Psoas muscle (tissue), 8 donors: ENCODE results near the gene TAF5L. TPM values are rescaled to one million over a fixed set of nuclear protein-coding genes. Genes with fewer than 3 reads are reported as not detected.

Experiments
- ATAC-seq, 4 donors: fragments of 200-7000 bp; cut with Tn5 transposase; one replicate each; pipeline ENCODE4 v1.9.1; 2020; ENCODE audit warnings: moderate library complexity in 3 of 4, mild to moderate bottlenecking in 2 of 4
- DNase-seq, 2 donors: peaks; one replicate each; pipeline ENCODE4 v3.0.0-alpha.2; 2020
- H3K27ac ChIP-seq: fragments of 200-600 bp; one replicate; pipeline ENCODE4 v1.8.0; 2022
- H3K27me3 ChIP-seq, 3 donors: fragments of 200-600 bp in 1 of 3; one replicate each; pipeline versions ENCODE4 v1.6.1 to v1.8.0; 2013 to 2022; ENCODE audit warnings: low read length in 2 of 3, mild to moderate bottlenecking in 2 of 3, moderate library complexity in 1 of 3; ENCODE audit not compliant: insufficient read depth in 3 of 3
- H3K36me3 ChIP-seq, 2 donors: fragments of 200-600 bp in 1 of 2; one replicate each; pipeline versions ENCODE4 v1.6.1 to v1.8.0; 2013 to 2022; ENCODE audit warnings: low read depth in 1 of 2, mild to moderate bottlenecking in 1 of 2, moderate library complexity in 1 of 2; ENCODE audit not compliant: insufficient read depth in 1 of 2
- H3K4me1 ChIP-seq: fragments of 200-600 bp; one replicate; pipeline ENCODE4 v1.8.0; 2022
- H3K4me3 ChIP-seq: fragments of 200-600 bp; one replicate; pipeline ENCODE4 v1.8.0; 2022; ENCODE audit warnings: mild to moderate bottlenecking
- H3K9me3 ChIP-seq: fragments of 200-600 bp; one replicate; pipeline ENCODE4 v1.8.0; 2022
- CTCF ChIP-seq: fragments of 200-600 bp; IDR thresholded peaks from one replicate; pipeline ENCODE4 v1.8.0; 2022; ENCODE audit warnings: antibody characterized with exemption
- WGBS, 3 donors: extraction: QIAGEN DNeasy Blood & Tissue Kit; methylation state at CpG; one replicate each; pipeline versions ENCODE4 v1.1.6 to v1.1.7; 2013; 5-methylcytosine and 5-hydroxymethylcytosine counted together
- intact Hi-C, 2 donors: fragments of 100-400 bp; cut with DNase I; formaldehyde crosslinking; loops; one replicate each; pipeline versions ENCODE4 v1.11.0 to v1.14.2; 2022
- polyA plus RNA-seq, 3 donors: library from polyadenylated mRNA; stranded (reverse); fragments of 200-250 nt; gene quantifications; one replicate each; pipeline ENCODE4 v1.2.3, GENCODE V29; 2013
- total RNA-seq, 4 donors: library from RNA; stranded (reverse); fragmentation: NEBNext Ultra II Directional in 2 of 4; extraction: Animal tissue kit (Norgen Biotek cat#: 25700) in 2 of 4; gene quantifications; one replicate each; pipeline versions ENCODE4 v1.2.1 to v1.2.4, GENCODE V29; 2021 to 2023
- donor health status: healthy with polysubstance abuse.
- donor health status: DM: no; HTN: no; CAD: no; lungs with moderate emphysema.
- donor health status: Bipolar disorder and iron deficiency.
- donor health status: healthy.
- donor health status: DM: yes; HTN: yes; CAD: no.
- donor health status: DM: no; HTN: no; CAD: no.
- donor health status: DM: no; HTN: no; CAD: no.
- donor health status: DM: yes; HTN: yes; CAD: no.

The TAF5L gene
- total and polyA plus RNA-seq, 7 donors, result 8.5 to 49.0 (median 15.9) TPM

- Histone ChIP-seq H3K4me3 (no peak overlapping the region), H3K4me1 (peaks cover 22% of the 10 kb centered on the region), H3K36me3 (peaks cover 5 to 36% of the 10 kb centered on the region in 2 donors), H3K9me3 (no peaks in the 10 kb centered on the region), H3K27ac (no peak overlapping the region), H3K27me3 (no peaks in the 10 kb centered on the region)
- TF ChIP-seq CTCF, result no peak
- ATAC-seq (no peak), DNase-seq (no peak)
- 67 to 77% (median 77%) methylated on average over 3 of the region's 3 CpGs for WGBS, 3 donors
- intact Hi-C loops, result no loop called here
These were observed 5.2 kb upstream of the TAF5L start for GRCh38 chr1:229631148-229631547.

DNA sequence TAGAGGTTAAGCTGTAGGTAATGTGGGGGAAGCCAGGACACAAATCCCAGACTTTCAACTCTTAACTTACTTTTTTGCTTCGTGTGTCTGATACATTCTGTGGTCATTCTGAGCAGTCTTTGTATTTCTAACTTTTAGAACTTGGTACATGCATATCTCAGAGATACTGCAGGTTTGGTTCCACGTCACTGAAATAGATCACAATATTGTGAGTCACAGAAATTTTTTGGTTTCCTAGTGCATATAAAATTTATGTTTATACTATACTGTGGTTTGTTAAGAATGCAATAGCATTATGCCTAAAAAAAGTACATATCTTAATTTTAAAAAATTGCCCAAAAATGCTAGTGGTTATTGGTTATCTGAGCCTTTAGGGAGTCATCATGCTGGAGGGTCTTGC is 3.3 kb upstream of the TAF5L start:
- Histone ChIP-seq H3K27ac (no peak overlapping the region), H3K4me3 (no peak overlapping the region), H3K9me3 (no peaks in the 10 kb centered on the region), H3K4me1 (peaks cover 22% of the 10 kb centered on the region), H3K36me3 (peaks cover 5 to 17% of the 10 kb centered on the region in 2 donors), H3K27me3 (no peaks in the 10 kb centered on the region)
- no peak for ATAC-seq
- intact Hi-C loops, result loop anchor here in 1 of 2 donors (10.0 kb wide), 1 partner anchor 194 kb away; the partner anchor contains the start of gene ACTA1
- no peak for TF ChIP-seq CTCF
- no peak for DNase-seq
- 86 to 91% (median 88%) methylated on average over 2 of the region's 2 CpGs for WGBS, 3 donors

GRCh38 chr1:229627003-229627402 is 1.1 kb upstream of the TAF5L start:
- ATAC-seq (no peak), DNase-seq (no peak)
- H3K4me3 ChIP-seq, result peak overlapping the region; percentile 98
- no peak for TF ChIP-seq CTCF
- H3K9me3 ChIP-seq, result no peaks in the 10 kb centered on the region
- peaks cover 7 to 12% of the 10 kb centered on the region in 2 donors for H3K36me3 ChIP-seq
- peak overlapping the region; percentile 96 for H3K27ac ChIP-seq
- intact Hi-C loops, result loop anchor here (2.0 to 10.0 kb wide), 2 partner anchors 68 to 192 kb away; partner anchors contain the start of genes ABCB10 (in 1 of the 2) and ACTA1 (in 1 of the 2)
- 3 to 7% (median 4%) methylated on average over 4 of the region's 4 CpGs for WGBS, 3 donors
- peaks cover 43% of the 10 kb centered on the region for H3K4me1 ChIP-seq
- no peaks in the 10 kb centered on the region for H3K27me3 ChIP-seq

- Histone ChIP-seq H3K27ac (peak overlapping the region; percentile 96), H3K9me3 (no peaks in the 10 kb centered on the region), H3K27me3 (no peaks in the 10 kb centered on the region), H3K4me3 (peak overlapping the region; percentile 98), H3K4me1 (peaks cover 54% of the 10 kb centered on the region), H3K36me3 (peaks cover 4 to 11% of the 10 kb centered on the region in 2 donors)
- peak; percentile 37 to 51 (median 38) for ATAC-seq
- no peak for TF ChIP-seq CTCF
- DNase-seq, result peak; percentile 56 to 74
- 0 to 1% (median 1%) methylated on average over 35 to 79 of the region's 86 CpGs for WGBS, 3 donors
- intact Hi-C loops, result loop anchor here in 1 of 2 donors (1.0 to 10.0 kb wide), 2 partner anchors 66 to 190 kb away; partner anchors contain the start of gene ACTA1
These were observed 629 bp downstream of the TAF5L start for GRCh38 chr1:229625071-229625914.
